OCI-LY3 (cell line): ENCODE data around the gene ASTL.

Source experiments
- EZH2phosphoT487 ChIP-seq: fragments of 200-600 bp; shearing (Covaris generic); IDR thresholded peaks from 2 replicates; pipeline ENCODE4 v1.6.1; 2018; ENCODE audit warnings: antibody characterized with exemption, mixed run types, low read depth
- TF ChIP-seq, protein P1 (sequence below): fragments of 200-600, 300-600 bp; sonication (generic); IDR thresholded peaks from 2 replicates; pipeline ENCODE4 v1.5.1; 2014; ENCODE audit warnings: antibody characterized with exemption, low read length, low read depth

DNA sequence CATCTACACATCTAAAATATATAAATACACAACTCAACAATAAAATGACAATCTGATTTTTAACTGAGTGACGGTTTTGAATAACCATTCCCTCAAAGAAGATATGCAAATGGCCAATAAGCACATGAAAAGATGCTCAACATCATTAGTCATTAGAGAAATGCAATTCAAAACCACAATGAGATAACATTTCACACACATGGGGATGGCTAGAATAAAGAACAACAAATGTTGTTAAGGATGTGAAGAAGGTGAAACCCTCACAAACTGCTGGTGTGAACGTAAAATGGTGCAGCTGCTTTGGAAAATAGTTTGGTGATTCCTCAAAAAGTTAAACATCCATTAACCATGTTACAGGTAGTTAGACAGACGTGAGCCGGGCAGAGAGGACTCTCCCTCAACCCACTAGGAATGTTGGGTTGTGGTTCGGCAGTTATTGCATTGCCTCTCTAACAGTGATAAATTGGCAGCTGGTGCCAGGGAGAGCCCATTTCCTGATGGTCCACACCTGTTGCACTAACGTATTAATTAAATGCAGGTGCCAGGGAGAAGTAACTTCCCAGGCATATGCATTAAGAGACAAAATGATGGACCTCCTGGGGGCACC, 29.2 kb upstream of the ASTL start:
- TF ChIP-seq, protein P1, sequence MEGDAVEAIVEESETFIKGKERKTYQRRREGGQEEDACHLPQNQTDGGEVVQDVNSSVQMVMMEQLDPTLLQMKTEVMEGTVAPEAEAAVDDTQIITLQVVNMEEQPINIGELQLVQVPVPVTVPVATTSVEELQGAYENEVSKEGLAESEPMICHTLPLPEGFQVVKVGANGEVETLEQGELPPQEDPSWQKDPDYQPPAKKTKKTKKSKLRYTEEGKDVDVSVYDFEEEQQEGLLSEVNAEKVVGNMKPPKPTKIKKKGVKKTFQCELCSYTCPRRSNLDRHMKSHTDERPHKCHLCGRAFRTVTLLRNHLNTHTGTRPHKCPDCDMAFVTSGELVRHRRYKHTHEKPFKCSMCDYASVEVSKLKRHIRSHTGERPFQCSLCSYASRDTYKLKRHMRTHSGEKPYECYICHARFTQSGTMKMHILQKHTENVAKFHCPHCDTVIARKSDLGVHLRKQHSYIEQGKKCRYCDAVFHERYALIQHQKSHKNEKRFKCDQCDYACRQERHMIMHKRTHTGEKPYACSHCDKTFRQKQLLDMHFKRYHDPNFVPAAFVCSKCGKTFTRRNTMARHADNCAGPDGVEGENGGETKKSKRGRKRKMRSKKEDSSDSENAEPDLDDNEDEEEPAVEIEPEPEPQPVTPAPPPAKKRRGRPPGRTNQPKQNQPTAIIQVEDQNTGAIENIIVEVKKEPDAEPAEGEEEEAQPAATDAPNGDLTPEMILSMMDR, result no peak
- TF ChIP-seq EZH2phosphoT487, result no peak
